Measurements from ENCODE around the gene ZNRD2.

DNA sequence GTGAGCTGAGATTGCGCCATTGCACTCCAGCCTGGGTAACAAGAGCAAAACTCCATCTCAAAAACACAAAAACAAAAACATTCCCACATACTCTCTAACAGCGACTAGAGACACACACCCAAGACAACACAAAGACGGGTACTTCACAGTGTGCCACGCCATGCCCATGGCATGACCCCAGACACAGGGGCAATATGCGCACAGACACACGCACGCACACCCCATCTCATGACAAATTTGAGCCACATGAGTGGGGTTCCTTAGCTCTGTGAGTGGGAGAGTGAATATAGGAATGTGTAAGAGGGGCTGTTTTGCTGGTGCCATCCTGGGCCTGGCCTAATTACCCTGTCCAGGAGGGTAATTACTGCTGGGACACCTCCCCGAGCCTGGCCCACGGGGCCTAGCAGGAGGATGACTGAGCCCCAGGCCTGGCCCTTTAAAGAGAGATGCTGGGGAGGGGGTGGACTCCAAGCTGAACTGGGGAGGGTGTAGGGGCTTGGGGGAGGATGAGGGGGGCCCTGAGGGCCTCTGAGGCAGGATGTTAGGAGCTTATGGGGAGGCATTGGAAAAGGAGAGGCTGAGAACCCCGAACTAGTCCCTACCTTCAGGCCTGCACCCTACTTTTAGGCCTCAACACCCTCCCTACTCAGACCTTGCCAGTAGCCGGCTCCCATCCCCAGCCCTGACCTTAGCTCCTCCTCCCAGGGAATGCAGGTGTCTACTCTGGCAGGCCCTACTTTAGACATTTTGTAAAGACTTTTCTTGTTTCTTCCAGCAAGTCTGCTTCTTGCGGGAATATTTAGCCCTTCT is 13.6 kb upstream of the ZNRD2 start:
- TF ChIP-seq ESRRG (CRISPR knock-in tag; IDR thresholded peaks at IDR 0.05) = no peak
- TF ChIP-seq TCF4 (CRISPR knock-in tag; IDR thresholded peaks at IDR 0.05; ENCODE audit: borderline replicate concordance) = no peak
- TF ChIP-seq, protein P1, sequence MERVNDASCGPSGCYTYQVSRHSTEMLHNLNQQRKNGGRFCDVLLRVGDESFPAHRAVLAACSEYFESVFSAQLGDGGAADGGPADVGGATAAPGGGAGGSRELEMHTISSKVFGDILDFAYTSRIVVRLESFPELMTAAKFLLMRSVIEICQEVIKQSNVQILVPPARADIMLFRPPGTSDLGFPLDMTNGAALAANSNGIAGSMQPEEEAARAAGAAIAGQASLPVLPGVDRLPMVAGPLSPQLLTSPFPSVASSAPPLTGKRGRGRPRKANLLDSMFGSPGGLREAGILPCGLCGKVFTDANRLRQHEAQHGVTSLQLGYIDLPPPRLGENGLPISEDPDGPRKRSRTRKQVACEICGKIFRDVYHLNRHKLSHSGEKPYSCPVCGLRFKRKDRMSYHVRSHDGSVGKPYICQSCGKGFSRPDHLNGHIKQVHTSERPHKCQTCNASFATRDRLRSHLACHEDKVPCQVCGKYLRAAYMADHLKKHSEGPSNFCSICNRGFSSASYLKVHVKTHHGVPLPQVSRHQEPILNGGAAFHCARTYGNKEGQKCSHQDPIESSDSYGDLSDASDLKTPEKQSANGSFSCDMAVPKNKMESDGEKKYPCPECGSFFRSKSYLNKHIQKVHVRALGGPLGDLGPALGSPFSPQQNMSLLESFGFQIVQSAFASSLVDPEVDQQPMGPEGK (CRISPR knock-in tag; IDR thresholded peaks at IDR 0.05; ENCODE audit: borderline replicate concordance) = no peak
- no peak for TF ChIP-seq OSR1 (CRISPR knock-in tag; IDR thresholded peaks at IDR 0.05)
- TF ChIP-seq ARNTL (CRISPR knock-in tag; IDR thresholded peaks at IDR 0.05; ENCODE audit: borderline replicate concordance, low read depth) = no peak
- no peak for TF ChIP-seq ZNF70 (CRISPR knock-in tag; IDR thresholded peaks at IDR 0.05)
- TF ChIP-seq ZFP30 (CRISPR knock-in tag; IDR thresholded peaks at IDR 0.05) = no peak
- TF ChIP-seq TOX (CRISPR knock-in tag; IDR thresholded peaks at IDR 0.05; ENCODE audit: borderline replicate concordance) = no peak
- no peak for TF ChIP-seq PPARA (CRISPR knock-in tag; IDR thresholded peaks at IDR 0.05; ENCODE audit: borderline replicate concordance)
- TF ChIP-seq, protein P2, sequence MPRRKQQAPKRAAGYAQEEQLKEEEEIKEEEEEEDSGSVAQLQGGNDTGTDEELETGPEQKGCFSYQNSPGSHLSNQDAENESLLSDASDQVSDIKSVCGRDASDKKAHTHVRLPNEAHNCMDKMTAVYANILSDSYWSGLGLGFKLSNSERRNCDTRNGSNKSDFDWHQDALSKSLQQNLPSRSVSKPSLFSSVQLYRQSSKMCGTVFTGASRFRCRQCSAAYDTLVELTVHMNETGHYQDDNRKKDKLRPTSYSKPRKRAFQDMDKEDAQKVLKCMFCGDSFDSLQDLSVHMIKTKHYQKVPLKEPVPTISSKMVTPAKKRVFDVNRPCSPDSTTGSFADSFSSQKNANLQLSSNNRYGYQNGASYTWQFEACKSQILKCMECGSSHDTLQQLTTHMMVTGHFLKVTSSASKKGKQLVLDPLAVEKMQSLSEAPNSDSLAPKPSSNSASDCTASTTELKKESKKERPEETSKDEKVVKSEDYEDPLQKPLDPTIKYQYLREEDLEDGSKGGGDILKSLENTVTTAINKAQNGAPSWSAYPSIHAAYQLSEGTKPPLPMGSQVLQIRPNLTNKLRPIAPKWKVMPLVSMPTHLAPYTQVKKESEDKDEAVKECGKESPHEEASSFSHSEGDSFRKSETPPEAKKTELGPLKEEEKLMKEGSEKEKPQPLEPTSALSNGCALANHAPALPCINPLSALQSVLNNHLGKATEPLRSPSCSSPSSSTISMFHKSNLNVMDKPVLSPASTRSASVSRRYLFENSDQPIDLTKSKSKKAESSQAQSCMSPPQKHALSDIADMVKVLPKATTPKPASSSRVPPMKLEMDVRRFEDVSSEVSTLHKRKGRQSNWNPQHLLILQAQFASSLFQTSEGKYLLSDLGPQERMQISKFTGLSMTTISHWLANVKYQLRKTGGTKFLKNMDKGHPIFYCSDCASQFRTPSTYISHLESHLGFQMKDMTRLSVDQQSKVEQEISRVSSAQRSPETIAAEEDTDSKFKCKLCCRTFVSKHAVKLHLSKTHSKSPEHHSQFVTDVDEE (CRISPR knock-in tag; IDR thresholded peaks at IDR 0.05) = no peak
